Stimulated activated CD4-positive, alpha-beta T cell treated with anti-CD3 and anti-CD28 coated beads, Interleukin-15, amount 100 ng/mL, for 48 hours (primary cell): ENCODE measurements around the gene ZNF497.
A peak's percentile ranks its signal among the peaks of the same experiment; 100 is the strongest.

Source experiments
- DNase-seq, 2 donors: peaks; one replicate each; pipeline ENCODE4 v3.0.0-alpha.2; 2020; ENCODE audit warnings: low read depth in 2 of 2

The ZNF497 gene

DNA sequence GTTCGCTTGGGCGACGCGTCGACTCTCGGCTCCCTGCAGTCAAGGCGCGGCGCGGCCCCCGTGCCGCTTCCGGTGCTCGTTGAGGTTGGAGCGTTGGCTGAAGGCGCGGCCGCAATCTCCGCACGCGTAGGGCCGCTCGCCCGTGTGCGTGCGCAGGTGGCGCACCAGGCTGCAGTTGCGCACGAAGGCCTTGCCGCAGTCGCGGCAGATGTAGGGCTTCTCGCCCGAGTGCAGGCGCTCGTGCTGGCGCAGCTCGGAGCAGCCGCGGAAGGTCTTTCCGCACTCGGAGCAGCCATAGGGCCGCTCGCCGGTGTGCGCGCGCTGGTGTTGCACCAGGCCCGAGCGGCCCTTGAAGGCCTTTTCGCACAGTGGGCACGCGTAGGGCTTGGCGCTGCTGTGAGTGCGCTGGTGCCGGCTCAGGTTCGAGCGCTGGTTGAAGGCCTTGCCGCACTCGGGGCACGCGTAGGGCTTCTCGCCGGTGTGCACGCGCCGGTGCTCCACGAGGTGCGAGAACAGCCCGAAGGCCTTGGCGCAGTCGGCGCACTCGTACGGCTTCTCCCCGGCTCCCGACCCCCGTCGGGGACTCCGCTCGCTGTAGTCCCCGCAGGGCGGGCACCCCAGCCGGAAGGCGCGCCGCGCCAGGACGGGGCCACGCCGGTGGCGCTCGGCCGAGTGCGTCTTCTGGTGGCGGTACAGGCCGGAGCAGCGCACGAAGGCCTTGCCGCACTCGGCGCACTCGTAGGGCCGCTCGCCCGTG lies 5.3 kb upstream of the ZNF497 start:
- no peak for DNase-seq

DNA sequence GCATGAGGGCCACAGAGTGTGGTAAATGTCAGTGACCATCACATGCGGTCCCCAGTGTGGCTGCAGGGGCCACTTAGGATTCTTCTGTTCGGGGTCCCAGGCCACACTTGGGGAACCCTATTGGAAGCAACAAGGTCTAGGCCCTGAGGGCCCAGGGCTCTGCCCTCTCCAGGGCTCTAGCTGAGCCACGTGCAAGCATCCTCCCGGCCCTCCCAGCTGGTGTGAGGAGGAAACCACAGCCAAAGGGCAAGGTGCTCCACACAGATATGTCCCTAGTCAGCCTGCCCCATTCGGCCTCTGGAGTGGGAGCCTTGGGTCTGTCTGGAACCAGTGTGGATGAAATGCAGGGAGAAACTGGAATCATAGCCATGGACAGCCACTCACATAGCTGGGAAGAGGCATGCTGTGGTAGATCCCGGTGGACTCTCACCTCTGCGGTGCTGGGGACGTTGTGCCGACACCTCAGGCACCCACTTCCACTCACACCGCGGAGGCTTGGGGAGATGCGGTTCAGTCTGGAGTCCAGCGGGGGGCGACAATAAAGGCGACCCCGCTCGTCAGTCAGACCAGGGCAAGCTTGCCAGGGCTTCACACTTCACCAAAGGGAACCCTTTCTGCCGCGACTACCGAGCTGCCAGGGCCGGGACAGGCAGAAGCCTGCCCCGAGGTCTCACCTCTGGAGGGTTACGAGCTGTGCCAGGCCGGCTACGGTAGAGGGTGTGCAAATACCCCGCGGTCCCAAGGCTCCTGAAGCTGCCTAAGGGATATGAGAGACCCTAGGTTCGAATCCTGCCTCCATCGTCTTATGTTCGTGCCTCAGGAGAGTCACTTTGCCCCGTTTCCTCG lies 4.3 kb upstream of the ZNF497 start:
- no peak for DNase-seq

DNA sequence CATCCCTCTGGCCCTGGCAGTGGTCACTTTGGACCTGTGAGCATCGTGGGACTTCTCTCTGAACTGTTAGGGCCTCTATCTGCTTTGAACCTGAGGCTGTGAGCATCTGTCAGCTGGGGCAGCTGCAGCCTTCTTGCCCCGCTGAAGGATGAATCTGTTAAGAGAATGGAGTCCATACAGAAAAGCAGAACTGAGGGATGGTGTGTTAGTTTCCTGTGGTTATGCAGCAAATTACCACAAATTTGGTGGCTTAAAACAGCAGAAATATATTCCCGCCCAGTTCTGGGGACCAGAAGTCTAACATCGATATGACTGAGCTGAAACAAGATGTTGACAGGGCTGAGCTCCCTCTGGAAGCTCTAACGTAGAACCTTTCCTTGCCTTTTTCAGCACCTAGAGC lies 1.6 kb upstream of the ZNF497 start:
- DNase-seq, result no peak

DNA sequence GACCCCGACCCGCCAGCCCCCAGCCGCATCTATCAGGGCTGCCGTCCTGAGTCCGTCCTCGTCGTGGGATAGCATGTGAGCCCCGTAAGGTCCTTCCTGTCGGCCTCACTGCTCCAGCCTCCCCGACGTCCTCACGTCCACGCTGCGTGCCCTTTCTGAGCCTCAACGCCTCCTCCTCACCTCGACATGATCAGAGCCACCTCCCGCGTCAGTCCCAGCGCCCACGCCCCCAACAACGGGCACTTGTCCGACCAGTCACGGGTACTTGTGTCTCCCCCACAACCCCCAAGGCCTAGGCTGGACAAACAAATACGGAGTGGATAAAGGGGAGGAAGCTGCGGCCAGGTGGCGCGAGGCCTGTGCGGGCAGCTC lies 665 bp downstream of the ZNF497 start:
- peak in 1 of 2 donors; percentile 35 for DNase-seq

DNA sequence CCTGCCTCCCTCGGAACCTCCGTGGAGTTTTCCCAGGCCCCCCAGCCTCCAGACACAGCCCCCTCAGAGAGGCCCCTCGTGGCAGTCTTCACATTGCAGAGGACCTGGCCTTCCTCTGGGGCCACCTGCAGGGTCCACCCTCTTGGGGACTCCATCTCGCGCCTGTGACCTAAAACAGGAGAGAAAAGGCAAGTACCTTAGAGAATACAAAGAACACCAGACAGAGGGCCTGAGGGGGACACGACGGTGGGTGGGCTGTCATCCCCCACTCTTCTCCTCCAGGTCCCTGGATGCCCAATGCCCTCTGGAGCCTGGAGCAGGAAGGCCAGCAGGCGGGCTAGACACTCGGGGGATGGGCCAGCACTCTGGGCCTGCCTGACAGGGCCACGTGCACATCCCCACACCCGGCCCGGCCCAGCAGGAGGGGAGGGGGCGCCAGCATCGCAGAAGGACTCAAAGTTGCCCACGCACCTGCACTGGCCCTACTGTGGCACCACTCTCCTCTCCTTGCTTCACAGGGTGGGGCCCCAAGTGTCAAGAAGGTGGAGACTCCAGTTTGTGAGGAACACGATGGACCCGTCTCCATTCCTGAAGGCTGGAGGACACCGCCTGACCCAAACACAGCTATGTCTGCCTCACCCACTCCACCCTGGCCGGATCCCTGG lies 4.9 kb downstream of the ZNF497 start:
- no peak for DNase-seq

DNA sequence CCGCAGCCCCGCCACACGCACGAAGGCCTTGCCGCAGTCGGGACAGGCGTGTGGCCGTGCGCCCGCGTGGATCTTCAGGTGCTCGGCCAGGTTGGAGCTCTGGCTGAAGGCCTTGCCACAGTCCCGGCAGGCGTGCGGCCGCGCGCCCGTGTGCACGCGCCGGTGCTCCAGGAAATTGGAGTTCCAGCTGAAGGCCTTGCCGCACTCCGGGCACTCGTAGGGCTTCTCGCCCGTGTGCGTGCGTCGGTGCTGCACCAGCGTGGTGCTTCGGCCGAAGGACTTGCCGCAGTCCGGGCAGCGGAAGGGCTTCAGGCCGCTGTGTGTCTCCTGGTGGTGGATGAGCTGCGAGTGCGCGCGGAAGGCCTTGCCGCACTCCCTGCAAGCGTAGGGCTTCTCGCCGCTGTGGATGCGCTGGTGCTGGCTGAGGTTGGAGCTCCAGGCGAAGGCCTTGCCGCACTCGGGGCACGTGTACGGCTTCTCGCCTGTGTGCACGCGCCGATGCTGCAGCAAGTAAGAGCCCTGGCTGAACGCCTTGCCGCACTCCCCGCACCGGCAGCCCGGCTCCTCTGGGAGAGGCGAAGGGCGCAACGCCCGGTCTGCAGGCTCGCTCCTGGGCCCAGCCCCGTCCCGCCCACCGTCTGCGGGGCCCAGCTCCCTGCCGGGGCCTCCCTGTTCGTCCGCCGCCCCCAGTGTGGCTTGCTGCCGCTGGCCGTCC lies 5.6 kb downstream of the ZNF497 start:
- DNase-seq, result no peak

DNA sequence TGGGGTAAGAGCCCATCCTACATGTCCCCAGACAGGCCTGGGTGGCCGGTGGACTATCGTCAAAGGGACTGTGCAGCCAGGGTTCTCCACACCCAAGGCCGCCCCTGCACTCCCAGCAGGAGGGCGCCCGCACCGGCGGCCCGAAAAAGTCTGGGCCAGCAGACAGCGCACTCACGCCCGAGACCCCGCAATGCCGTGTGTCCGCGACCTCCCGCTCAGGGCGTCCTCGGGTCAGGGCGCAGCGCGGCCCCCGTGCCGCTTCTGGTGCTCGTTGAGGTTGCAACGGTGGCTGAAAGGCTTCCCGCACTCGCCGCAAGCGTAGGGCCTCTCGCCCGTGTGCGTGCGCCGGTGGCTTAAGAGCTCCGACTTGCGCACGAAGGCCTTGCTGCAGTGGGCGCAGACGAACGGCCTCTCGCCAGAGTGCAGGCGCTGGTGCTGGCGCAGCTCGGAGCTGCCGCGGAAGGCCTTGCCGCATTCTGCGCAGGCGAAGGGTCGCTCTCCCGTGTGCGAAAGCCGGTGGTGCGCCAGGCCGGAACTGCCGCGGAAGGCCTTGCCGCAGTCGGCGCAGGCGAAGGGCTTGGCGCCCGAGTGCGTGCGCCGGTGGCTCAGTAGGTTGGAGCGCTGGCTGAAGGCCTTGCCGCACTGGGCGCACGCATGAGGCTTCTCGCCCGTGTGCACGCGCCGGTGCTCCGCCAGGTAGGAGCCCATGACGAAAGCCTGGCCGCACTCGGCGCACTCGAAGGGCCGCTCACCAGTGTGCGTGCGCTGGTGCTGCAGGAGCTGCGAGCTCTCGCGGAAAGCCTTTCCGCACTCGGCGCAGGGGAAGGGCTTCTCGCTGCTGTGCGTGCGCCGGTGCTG lies 6.4 kb downstream of the ZNF497 start:
- no peak for DNase-seq

DNA sequence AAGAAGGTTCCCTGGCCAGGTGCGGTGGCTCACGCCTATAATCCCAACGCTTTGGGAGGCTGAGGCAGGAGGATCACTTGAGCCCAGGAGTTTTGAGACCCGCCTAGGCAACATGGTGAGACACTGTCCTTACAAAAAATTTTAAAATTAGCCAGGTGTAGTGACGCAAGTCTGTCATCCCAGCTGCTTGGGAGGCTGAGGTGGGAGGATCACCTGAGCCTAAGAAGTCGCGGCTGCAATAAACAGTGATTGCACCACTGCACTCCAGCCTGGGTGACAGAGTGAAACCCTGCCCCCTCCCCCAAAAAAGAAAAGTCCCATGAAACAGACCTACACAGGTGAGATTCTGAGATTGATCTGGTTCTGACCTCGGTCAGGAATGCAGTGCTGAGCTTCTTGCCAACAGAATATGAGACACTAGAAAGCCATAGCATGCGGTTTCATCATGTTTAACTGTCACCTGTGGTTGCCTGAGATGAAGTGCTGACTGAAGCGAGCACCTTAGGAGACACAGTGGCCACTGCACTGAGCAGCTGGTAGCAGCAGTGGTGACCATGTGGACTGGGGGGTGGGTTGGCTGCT lies 7.2 kb downstream of the ZNF497 start:
- no peak for DNase-seq

DNA sequence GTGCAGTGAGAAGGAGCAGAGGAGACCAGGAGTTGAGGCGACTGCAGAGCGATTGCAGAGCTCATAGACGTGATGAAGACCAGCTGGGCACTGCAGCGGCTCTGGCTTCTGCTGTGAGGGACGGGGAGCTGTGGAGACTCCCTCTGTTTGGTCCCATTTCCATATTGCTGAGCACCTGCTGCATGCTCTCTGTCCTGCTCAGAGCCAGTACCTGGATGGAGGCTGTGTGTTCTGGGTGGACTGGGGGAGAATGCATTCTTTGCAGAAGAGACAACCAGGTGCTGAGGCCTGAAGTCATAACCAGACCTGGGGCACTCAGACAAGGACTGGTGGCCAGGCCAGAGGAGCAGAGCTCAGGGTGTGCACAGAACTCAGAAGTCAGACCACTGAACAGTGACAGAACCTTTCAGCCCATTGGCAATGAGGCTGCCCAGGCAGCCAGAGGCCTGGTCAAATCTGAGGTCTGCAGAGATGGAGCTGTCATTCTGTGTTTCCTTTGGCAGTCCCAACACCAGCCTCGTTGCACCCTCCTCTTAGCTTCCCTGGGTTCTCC lies 8.0 kb downstream of the ZNF497 start:
- no peak for DNase-seq

DNA sequence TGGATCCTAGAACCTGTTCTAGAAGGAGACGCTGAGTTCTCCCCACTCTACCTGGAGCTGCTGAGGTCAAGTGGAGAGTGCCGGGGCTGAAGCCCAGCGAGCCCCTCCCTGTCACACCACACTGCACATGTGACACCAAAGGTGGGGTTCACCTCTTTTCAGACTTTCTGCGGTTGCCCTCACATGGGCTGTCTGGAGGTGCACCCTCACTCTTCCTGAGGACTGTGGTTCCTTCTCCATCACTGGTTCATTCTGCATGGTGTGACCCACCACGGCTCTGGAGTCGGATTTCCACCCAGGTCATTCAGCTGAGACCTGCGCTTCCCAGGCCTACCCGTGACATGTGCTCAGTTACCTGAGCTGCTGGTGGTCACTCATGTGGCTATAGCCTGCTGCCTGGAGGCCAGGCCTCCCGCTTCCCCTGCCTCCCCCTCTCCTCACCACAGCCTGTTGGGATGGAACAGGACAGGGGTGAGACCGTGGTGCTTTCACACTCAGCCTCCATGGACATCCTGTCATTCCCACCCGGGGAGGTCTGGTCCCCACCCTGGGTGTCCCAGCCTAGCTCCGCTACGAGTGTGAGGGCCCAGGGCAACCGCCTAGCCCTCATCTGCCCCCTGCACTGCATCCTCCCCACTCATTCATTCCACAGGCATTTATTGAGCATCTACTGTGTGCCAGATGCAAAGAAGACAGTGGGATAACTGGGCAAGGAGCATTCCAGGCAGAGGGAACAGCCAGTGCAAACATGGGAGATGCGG lies 8.7 kb downstream of the ZNF497 start:
- DNase-seq, result no peak

DNA sequence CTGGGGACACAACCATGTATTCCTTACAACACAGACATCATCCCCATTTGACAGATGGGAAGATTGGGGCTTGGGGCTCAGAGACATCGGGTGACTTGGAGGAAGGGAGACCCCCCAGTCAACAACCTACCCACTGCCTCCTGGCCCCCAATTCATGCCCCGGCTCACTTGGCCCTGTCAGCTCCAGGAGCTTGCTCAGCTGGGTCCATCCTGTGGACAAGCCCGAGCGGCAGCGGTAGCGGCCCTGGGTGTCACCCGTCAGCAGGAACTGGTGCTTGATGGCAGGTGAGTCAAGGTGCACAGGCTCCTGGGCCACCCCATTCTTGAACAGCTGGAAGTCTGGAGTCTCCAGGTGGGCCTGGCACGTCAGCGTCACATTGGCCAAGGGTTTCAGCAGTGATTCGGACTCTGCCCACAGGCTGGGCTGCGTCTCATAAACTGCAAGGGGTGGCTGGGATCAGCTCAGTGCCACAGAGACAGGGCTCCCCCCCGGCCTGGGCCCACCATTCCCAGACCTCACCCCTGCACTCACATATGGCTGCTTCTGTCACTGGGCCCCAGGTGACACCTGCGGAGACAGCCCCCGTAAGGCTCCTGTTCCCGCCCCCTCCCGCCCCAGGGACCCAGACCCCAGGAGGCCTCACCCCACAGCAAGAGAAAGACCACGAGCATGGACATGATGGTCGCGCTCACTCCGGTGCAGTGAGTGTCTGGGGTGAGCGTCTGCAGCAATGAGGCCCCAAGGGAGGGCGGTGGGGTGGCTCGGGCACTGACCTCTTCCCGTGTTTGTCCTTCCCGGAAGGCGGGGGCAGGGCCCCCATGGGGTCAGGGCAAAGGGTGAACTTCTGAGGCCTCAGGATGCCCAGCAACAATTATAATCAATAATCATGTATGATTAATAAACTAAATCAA lies 9.5 kb downstream of the ZNF497 start, which contains the start of gene A1BG:
A1BG (minus strand) TSS at position 733 of the 912 bp plus-strand sequence; CDS start at position 678, 55 bp downstream.
- DNase-seq, result no peak

DNA sequence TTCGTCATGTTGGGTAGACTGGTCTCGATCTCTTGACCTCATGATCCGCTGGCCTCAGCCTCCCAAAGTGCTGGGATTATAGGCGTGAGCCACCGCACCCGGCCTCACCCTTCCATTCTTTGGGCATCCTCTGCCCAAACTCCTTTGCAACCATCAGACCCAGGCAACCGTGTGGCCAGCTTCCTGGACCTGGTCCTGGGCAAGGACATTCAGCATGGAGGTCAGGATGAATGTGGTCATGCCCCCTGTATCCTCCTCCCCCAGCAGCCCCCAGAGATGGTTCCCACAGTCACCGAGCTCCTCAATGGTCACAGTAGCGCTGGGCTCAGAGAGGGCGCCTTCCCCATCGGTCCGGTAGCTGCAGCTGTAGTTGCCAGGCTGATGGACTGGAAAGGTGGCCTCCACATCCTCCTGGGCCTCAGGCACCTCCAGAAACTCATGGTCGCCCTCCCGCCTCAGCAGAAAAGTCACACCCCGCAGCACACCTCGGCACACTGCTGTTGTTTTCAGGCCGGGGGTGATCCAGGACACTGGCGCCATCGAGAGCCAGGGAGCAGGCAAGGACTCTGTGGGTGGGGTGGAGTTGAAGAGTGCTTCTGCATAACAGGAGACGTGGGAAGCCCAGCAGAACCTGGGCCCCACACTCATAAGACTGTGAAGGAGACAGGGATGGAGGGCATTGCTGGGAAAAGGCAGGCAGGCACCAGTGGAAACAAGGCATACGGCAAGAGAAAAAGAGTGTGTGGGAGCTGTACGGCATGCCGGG lies 10.4 kb downstream of the ZNF497 start:
- DNase-seq, result no peak

DNA sequence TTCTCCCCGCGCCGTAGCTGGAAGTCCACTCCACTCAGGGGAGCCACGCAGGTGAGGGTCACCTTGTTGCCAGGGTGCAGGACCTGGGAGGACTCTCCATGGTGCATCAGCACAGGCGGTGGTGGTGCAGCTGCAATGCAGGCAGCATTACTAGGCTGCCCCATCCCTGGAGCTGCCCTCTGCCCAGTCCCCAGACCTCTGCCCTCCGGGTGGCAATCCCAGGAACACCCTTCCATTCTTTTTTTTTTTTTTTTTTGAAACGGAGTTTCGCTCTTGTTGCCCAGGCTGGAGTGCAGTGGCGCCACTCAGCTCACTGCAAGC lies 11.0 kb downstream of the ZNF497 start:
- no peak for DNase-seq

DNA sequence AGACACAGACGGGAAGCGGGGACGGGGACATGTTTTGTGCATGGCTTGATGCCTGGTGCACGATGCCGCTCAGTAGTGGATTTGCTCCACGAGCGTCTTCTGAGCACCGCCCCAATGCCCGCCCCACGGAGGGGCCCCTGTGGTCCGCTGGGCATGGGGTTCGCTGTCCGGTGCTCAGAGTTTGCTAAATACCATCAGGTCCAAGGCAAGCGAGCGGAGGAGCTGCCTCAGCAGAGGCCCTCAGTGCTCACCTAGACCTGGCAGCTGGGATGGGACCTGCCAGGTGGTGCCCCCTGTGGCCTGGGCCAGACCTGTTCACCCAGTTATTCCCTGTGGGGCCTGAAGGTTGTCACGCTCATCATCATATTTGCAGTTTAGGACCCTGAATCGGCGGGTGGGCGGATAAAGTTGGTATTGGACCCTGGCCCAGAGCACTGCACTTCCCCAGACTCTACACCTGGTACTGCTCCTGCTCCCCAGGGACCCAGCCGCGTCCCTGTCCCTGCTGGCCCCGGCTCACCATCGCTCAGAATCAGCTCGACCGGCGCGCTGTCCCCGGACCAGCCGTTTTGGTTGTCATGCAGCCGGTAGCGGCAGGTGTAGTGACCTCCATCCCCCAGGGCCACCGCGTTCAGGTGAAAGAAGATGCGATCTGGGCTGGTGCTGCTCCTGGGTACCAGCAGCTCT lies 11.5 kb downstream of the ZNF497 start:
- DNase-seq, result no peak

DNA sequence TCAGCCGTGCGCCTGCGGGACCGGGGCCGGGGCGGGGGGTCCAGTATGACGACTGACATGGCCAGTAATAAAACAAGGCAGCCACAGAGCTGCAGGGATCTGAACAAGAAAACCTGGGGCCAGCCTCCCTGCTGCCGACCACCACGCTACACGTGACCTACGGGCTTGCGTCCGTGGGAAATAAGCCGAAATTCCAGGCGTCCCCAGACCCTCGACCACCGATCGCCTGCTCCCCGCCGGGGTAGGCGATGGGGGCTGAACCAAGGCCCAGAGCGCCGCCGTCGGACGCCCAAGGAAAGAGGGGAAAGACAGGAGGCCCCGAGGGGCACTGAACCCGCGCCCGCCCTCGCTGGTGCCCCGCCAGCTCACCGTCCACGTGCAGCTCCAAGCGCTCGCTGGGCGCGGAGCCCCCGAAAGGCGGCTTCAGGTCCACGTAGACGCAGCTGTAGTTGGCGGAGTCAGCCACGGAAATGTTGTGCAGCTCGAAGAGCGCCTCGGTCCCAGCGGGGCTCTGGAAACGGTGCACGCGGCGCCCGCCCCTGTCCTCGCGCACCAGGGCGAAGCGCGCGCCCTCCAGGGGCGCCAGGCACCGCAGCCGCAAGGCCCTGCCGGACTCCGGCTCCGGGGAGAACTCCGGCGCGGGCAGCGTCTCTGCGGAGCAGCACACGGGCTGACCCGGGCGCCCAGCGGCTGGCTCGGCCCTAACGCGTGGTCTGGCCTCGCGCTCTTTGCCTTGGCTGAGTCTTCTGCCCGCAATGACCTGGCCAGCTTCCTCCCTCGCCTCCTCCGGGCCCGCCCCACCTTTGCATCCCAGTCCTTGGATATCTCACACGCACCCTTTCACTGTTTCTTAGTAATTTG lies 12.3 kb downstream of the ZNF497 start:
- no peak for DNase-seq

DNA sequence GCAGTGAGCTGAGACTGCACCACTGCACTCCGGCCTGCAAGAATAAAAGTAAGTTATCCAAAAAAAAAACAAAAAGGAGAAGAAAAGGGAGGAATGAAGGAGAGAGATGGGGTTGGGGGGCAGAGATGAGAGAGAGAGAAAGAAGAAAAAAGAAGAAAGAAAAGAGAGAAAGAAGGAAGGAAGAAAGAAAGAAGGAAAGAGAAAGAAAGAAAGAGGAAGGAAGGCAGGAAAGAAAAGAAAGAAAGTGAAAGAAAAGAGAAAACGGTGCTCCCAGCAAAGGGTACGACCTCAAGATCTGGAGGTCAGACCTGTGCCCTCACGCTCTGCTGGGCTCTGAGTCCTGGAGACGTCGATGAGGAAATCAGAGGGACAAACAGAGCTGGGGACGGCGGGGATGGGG lies 13.0 kb downstream of the ZNF497 start:
- no peak for DNase-seq
